Liver (tissue), 3 donors: Measurements from ENCODE around the gene GALNTL6.

Experiments
- ATF3 ChIP-seq: IDR thresholded peaks from 2 replicates; pipeline ENCODE4 v1.6.1; 2016; ENCODE audit warnings: antibody characterized with exemption
- CTCF ChIP-seq: fragments of 150-350 bp; IDR thresholded peaks from 2 replicates; pipeline ENCODE4 v1.5.1; 2017; ENCODE audit warnings: improper control_type of control experiment, low read depth, low read length; ENCODE audit not compliant: missing input control
- EGR1 ChIP-seq, 2 donors: IDR thresholded peaks; 2 replicates each; pipeline ENCODE4 v1.6.1; 2016 to 2018; ENCODE audit warnings: antibody characterized with exemption in 2 of 2, low read depth in 2 of 2
- FOXA1 ChIP-seq: IDR thresholded peaks from 2 replicates; pipeline ENCODE4 v1.6.1; 2016; ENCODE audit warnings: antibody characterized with exemption
- GABPA ChIP-seq, 2 donors: IDR thresholded peaks in 1 of 2; conservative IDR thresholded peaks in 1 of 2; 2 replicates each; pipeline ENCODE4 v1.6.1; 2016; ENCODE audit warnings: antibody characterized with exemption in 2 of 2, mild to moderate bottlenecking in 1 of 2, moderate library complexity in 1 of 2
- HNF4G ChIP-seq: IDR thresholded peaks from 2 replicates; pipeline ENCODE4 v1.6.1; 2016; ENCODE audit warnings: antibody characterized with exemption
- JUND ChIP-seq, 2 donors: IDR thresholded peaks; 2 replicates each; pipeline ENCODE4 v1.6.1; 2016; ENCODE audit warnings: antibody characterized with exemption in 2 of 2
- MAX ChIP-seq: IDR thresholded peaks from 2 replicates; pipeline ENCODE4 v1.6.1; 2016; ENCODE audit warnings: antibody characterized with exemption
- RAD21 ChIP-seq, 2 donors: IDR thresholded peaks; 2 replicates each; pipeline ENCODE4 v1.6.1; 2016; ENCODE audit warnings: antibody characterized with exemption in 2 of 2, mild to moderate bottlenecking in 2 of 2
- REST ChIP-seq: IDR thresholded peaks from 2 replicates; pipeline ENCODE4 v1.6.1; 2016; ENCODE audit warnings: antibody characterized with exemption, mild to moderate bottlenecking
- RXRA ChIP-seq, 2 donors: IDR thresholded peaks; 2 replicates each; pipeline ENCODE4 v1.6.1; 2017 to 2018; ENCODE audit warnings: antibody characterized with exemption in 2 of 2, mild to moderate bottlenecking in 1 of 2
- SP1 ChIP-seq: IDR thresholded peaks from 2 replicates; pipeline ENCODE4 v1.6.1; 2018; ENCODE audit warnings: antibody characterized with exemption, mild to moderate bottlenecking
- YY1 ChIP-seq: IDR thresholded peaks from 2 replicates; pipeline ENCODE4 v1.6.1; 2016; ENCODE audit warnings: antibody characterized with exemption, mild to moderate bottlenecking
- donor health status: healthy.
- donor health status: healthy.

GRCh38 chr4:172866421-172866820 lies 1053.2 kb downstream of the GALNTL6 start:
- TF ChIP-seq RAD21 (IDR thresholded peaks at IDR 0.05) (no peak), MAX (no peak), CTCF (no peak), JUND (IDR thresholded peaks at IDR 0.05) (no peak), YY1 (no peak), HNF4G (no peak), FOXA1 (no peak), SP1 (no peak), RXRA (IDR thresholded peaks at IDR 0.05) (no peak), REST (no peak), EGR1 (IDR thresholded peaks at IDR 0.05; ENCODE audit: low read depth in 2 of 2) (no peak), GABPA (IDR thresholded peaks at IDR 0.05 in 1 of 2, conservative IDR thresholded peaks at IDR 0.05 in 1 of 2) (no peak), ATF3 (no peak)
